Activated CD8-positive, alpha-beta memory T cell treated with anti-CD3 and anti-CD28 coated beads for 36 hours (primary cell): ENCODE results near the gene RIC8A. TPM values are rescaled to one million over a fixed set of nuclear protein-coding genes. Genes with fewer than 3 reads are reported as not detected.
"Not testable (repeated sequence)": the region's sequence is repeated elsewhere in the genome, so short reads cannot be mapped to it uniquely, and the experiment has no call there.

Source experiments
- CTCF ChIA-PET: fragments of 350-600 bp; sonication (Branson Sonifier 250); formaldehyde crosslinking; loops from one replicate; lab custom pipeline; 2021; ENCODE audit warnings: antibody characterized with exemption; lab: Charles Lee
- POLR2A ChIA-PET: fragments of 350-600 bp; sonication (Branson Sonifier 250); formaldehyde crosslinking; loops from one replicate; lab custom pipeline; 2021; ENCODE audit warnings: antibody characterized with exemption; lab: Charles Lee
- total RNA-seq, 2 experiments: library from RNA; stranded (reverse); gene quantifications; one replicate each; pipeline ENCODE4 v1.2.3, GENCODE V29; 2021

The RIC8A gene
- total RNA-seq, 2 experiments from 2014 or later, result 120 to 124 TPM

GRCh38 chr11:212150-213100 lies 4.9 kb downstream of the RIC8A start:
- POLR2A ChIA-PET, result interaction anchor here (1.1 kb wide), 1 partner anchor 202 kb away, joined by 4 read pairs; the partner anchor contains the start of gene SIGIRR
- CTCF ChIA-PET, result interaction anchor here (0.8 to 1.2 kb wide), 3 partner anchors 10 to 153 kb away, joined by 3 to 4 read pairs (median 3); no protein-coding TSS in a partner anchor

DNA sequence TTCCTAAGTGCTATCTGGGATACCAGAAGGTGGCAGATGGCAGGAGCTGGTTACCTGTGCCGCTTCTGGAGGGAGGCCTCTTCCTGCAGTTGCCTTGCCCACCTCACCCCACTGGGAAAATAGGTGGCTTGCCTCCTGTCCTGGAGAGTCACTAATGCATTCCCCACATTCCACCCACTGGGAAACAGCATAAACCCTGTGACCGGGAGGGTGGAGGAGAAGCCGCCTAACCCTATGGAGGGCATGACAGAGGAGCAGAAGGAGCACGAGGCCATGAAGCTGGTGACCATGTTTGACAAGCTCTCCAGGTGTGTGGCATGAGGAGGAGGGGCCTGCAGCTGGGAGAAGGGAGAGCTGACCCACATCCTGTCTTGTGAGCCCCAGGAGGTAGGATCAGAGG lies 5.6 kb downstream of the RIC8A start:
- POLR2A ChIA-PET, result interaction anchor here (1.1 kb wide), 1 partner anchor 202 kb away, joined by 4 read pairs; the partner anchor contains the start of gene SIGIRR
- CTCF ChIA-PET, result interaction anchor here (0.8 kb wide), 1 partner anchor 9 kb away, joined by 4 read pairs; no protein-coding TSS in a partner anchor

DNA sequence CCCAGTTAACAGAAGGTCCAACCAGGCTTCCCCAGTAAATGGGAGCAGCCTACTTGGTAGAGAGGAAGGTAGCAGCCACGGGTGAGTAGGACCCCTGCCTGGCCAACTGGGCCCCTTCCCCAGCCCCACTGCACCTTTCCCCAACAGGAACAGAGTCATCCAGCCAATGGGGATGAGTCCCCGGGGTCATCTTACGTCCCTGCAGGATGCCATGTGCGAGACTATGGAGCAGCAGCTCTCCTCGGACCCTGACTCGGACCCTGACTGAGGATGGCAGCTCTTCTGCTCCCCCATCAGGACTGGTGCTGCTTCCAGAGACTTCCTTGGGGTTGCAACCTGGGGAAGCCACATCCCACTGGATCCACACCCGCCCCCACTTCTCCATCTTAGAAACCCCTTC lies 6.6 kb downstream of the RIC8A start:
- ChIA-PET POLR2A (interaction anchor here (1.1 kb wide), 1 partner anchor 201 kb away, joined by 4 read pairs; the partner anchor contains the start of gene SIGIRR), CTCF (no interaction called here)

DNA sequence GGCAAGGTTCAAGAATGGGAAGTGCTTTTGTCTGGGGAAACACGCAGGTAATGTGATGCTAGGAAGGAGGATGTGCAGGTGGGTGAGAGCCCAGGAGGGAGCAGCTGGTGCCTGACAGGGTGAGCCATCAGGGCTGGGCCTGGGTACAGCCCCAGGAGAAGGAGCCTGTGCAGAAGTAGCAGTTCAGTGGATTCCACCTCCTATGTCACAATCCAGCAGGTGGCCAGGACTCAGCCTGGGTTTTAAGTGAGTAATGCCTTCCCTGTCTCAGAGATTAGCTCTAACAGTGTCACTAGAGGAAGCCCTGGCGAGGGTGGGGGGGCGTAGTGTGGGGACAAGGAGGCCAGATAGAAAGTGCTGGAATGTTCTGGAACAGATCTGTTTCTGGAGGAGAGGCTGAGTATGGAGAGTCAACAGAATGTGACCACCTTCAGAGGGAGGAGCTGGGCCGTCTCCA lies 8.1 kb downstream of the RIC8A start:
- CTCF ChIA-PET, result no interaction called here
- POLR2A ChIA-PET, result interaction anchor here (0.6 to 1.9 kb wide), 3 partner anchors 8 to 134 kb away, joined by 3 to 10 read pairs (median 8); partner anchors contain the start of genes BET1L, PSMD13 and RIC8A

DNA sequence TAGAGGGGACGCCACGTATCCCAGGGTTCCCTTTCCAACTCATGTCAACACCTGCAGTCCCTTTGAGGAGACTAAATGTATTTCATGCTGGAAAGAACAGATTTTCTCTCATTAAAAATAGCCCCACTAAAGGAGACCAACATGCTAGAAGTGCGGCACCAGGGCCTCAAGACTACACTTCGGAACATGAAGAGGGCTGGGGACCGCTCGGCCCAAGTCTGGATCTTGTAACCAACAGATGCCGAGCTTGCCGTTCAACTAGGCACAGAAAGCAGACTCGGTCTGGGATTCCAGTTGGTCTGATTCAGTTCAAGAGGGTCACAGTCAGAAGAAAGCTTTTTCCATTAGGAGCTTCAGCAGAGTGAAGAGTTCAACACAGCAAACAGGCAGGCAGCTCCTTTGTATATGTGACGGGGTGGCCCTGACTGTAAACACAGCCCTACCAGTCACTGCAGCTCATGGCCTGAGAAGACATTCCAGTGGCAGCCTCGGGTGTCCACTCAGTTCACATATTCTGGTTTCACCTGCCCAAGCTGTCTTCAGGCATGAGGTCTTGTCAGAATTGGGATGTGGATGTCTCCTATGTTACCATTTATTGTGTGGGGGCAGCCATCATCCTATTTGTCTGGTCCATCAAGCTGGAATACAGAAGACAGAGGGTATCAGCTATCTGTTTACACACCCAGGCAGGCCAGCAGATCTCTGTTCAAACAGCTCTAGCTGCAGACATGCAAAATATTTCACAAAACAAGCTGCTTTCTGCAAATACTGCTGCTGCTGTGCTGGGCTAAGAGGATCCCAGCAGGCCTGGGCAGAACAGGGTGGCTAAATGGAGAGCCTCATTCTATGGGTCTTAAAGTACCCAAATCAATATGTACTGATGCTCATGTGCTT lies 8.8 kb downstream of the RIC8A start:
- ChIA-PET CTCF (no interaction called here), POLR2A (interaction anchor here (0.6 to 1.9 kb wide), 3 partner anchors 9 to 436 kb away, joined by 3 to 10 read pairs (median 7); partner anchors contain the start of genes BET1L, PSMD13 and RIC8A)

DNA sequence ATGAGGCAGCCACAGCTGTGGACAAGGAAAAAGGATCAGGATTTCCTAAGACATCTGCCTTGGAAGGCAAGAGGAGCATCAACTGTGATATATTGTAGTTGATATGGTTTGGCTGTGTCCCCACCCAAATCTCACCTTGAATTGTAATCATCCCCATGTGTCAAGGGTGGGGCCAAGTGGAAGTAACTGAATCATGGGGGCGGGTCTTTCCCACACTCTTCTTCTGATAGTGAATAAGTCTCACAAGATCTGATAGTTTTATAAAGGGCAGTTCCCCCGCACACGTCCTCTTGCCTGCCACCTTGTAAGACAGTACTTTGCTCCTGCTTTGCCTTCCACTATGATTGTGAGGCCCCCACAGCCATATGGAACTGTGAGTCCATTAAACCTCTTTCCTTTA lies 10.2 kb downstream of the RIC8A start:
- ChIA-PET POLR2A (interaction anchor here (0.8 kb wide), 1 partner anchor 17 kb away, joined by 3 read pairs; no protein-coding TSS in a partner anchor), CTCF (no interaction called here)

- POLR2A ChIA-PET, result interaction anchor here (1.1 kb wide), 1 partner anchor 13 kb away, joined by 3 read pairs; no protein-coding TSS in a partner anchor
- CTCF ChIA-PET, result no interaction called here
Measured at GRCh38 chr11:218815-219593, 11.5 kb downstream of the RIC8A start.

DNA sequence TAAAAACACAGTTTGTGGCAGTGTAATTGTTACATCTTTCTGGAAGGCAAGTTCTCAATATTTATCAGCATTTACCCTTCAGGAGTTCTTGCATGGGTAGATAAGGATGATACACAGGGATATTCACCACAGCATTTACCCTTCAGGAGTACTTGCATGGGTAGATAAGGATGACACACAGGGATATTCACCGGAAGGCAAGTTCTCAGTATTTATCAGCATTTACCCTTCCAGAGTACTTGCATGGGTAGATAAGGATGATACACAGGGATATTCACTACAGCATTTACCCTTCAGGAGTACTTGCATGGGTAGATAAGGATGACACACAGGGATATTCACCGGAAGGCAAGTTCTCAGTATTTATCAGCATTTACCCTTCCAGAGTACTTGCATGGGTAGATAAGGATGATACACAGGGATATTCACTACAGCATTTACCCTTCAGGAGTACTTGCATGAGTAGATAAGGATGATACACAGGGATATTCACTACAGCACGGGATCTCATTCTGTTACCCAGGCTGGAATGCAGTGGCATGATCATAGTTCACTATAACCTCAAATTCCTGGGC lies 13.2 kb downstream of the RIC8A start:
- POLR2A ChIA-PET, CTCF ChIA-PET: not testable (repeated sequence)

- ChIA-PET POLR2A (no interaction called here), CTCF (interaction anchor here (1.5 kb wide), 1 partner anchor 8 kb away, joined by 4 read pairs; no protein-coding TSS in a partner anchor)
Measured at GRCh38 chr11:221539-221938, 14.0 kb downstream of the RIC8A start.

GRCh38 chr11:221998-222789 lies 14.7 kb downstream of the RIC8A start:
- CTCF ChIA-PET, result interaction anchor here (1.5 kb wide), 1 partner anchor 9 kb away, joined by 4 read pairs; no protein-coding TSS in a partner anchor
- POLR2A ChIA-PET, result no interaction called here

- ChIA-PET CTCF (interaction anchor here (1.5 kb wide), 1 partner anchor 10 kb away, joined by 4 read pairs; no protein-coding TSS in a partner anchor), POLR2A (no interaction called here)
Measured at GRCh38 chr11:223026-223789, 15.7 kb downstream of the RIC8A start.

DNA sequence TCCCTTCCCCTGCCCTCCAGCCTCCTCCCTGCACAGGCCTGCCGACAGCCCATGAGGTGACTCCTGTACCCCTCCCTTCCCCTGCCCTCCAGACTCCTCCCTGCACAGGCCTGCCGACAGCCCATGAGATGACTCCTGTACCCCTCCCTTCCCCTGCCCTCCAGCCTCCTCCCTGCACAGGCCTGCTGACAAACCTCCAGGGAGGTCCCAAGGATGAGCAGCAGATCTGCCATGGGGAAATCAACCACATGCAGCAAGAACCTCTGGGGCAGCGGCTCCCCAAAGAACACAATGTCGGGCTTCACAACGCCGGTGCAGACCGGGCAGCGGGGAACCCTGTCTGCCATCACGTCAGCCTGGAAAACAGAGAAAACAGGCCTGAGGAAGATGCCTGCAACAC lies 16.4 kb downstream of the RIC8A start:
- CTCF ChIA-PET, result no interaction called here
- POLR2A ChIA-PET, result no interaction called here

GRCh38 chr11:224424-224823 lies 16.9 kb downstream of the RIC8A start:
- POLR2A ChIA-PET, result no interaction called here
- CTCF ChIA-PET, result no interaction called here

DNA sequence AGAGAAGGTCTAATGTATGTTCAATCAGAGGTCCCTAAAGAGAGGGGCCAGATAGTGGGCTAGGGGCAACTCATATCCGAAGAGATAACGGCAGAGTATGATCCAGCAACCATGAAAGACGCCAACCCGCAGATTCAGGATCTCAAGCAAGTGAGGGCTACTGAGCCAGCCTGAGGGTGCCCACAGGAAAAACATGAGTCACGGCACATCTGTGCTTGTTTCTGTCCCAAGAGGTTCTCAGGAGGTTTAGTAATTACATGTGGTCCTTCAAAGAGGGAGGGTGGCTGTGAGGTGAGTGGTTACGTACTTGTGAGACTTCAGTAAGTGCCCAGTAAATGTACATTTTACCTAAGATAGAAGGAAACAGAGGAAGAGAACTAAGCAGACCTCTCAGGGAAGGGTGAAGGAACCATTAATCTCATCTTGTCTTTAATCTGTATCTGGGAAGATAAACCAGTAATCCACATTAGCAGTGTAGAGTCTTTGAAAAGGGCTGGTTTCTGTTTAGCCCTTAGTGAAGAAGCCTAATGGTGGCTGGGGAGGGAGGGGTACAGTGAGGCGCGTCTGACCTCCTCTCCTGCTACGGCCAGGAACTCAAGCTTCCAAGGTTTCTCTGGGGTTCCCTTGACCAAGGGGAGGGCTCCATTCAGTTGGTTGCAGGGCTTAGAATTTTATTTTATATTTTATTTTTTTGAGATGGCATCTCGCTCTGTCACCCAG lies 18.4 kb downstream of the RIC8A start:
- ChIA-PET CTCF (no interaction called here), POLR2A (no interaction called here)

GRCh38 chr11:227824-228379 lies 20.4 kb downstream of the RIC8A start:
- ChIA-PET POLR2A (no interaction called here), CTCF (interaction anchor here (1.4 kb wide), 1 partner anchor 21 kb away, joined by 3 read pairs; no protein-coding TSS in a partner anchor)
